ENCODE data around the gene SLC39A1.
A peak's percentile ranks its signal among the peaks of the same experiment; 100 is the strongest.

SLC39A1 gene

GRCh38 chr1:153957744-153958110 is 5.6 kb downstream of the SLC39A1 start:
- in situ Hi-C loops (cut with HindIII; ENCODE audit: low pct_ligation_motif_present, low pct_unique_long_range_greater_than_20kb, low sequenced_read_pairs): no loop called here

GRCh38 chr1:153956997-153957715 is 6.2 kb downstream of the SLC39A1 start:
- DNase-seq: no peak
- in situ Hi-C loops (cut with HindIII; ENCODE audit: low pct_ligation_motif_present, low pct_unique_long_range_greater_than_20kb, low sequenced_read_pairs): no loop called here

More at GRCh38 chr1:153957744-153958110, 5.6 kb downstream of the SLC39A1 start:
- DNase-seq: peak; percentile 28

- DNase-seq: no peak
- in situ Hi-C loops (cut with HindIII; ENCODE audit: low pct_ligation_motif_present, low pct_unique_long_range_greater_than_20kb, low sequenced_read_pairs): no loop called here
These were observed 8.5 kb downstream of the SLC39A1 start for GRCh38 chr1:153954826-153955225.

GRCh38 chr1:153953859-153954365 is 9.4 kb downstream of the SLC39A1 start:
- in situ Hi-C loops (cut with HindIII; ENCODE audit: low pct_ligation_motif_present, low pct_unique_long_range_greater_than_20kb, low sequenced_read_pairs): no loop called here
- DNase-seq: no peak

GRCh38 chr1:153951801-153952200 is 11.5 kb downstream of the SLC39A1 start:
- no peak for DNase-seq
- in situ Hi-C loops (cut with HindIII; ENCODE audit: low pct_ligation_motif_present, low pct_unique_long_range_greater_than_20kb, low sequenced_read_pairs): no loop called here

- DNase-seq: no peak
- in situ Hi-C loops (cut with HindIII; ENCODE audit: low pct_ligation_motif_present, low pct_unique_long_range_greater_than_20kb, low sequenced_read_pairs): no loop called here
These were observed 12.2 kb downstream of the SLC39A1 start for GRCh38 chr1:153951183-153951582.

- DNase-seq: peak; percentile 87
- in situ Hi-C loops (cut with HindIII; ENCODE audit: low pct_ligation_motif_present, low pct_unique_long_range_greater_than_20kb, low sequenced_read_pairs): no loop called here
These were observed 16.6 kb downstream of the SLC39A1 start, which contains the start of gene DENND4B for GRCh38 chr1:153946622-153947241. Gene DENND4B, minus strand, starts transcription at chr1:153946718. Its CDS starts 2,344 bp downstream, at chr1:153944374.

GRCh38 chr1:153945795-153946621 is 17.3 kb downstream of the SLC39A1 start:
- peak; percentile 68 for DNase-seq

GRCh38 chr1:153945131-153945794 is 18.1 kb downstream of the SLC39A1 start:
- no peak for DNase-seq
- in situ Hi-C loops (cut with HindIII; ENCODE audit: low pct_ligation_motif_present, low pct_unique_long_range_greater_than_20kb, low sequenced_read_pairs): no loop called here

More at GRCh38 chr1:153945795-153946621, 17.3 kb downstream of the SLC39A1 start:
- in situ Hi-C loops (cut with HindIII; ENCODE audit: low pct_ligation_motif_present, low pct_unique_long_range_greater_than_20kb, low sequenced_read_pairs): no loop called here

- in situ Hi-C loops (cut with HindIII; ENCODE audit: low pct_ligation_motif_present, low pct_unique_long_range_greater_than_20kb, low sequenced_read_pairs): no loop called here
These were observed 18.6 kb downstream of the SLC39A1 start for GRCh38 chr1:153944827-153945117.

GRCh38 chr1:153944005-153944826 is 19.1 kb downstream of the SLC39A1 start:
- DNase-seq: no peak
- in situ Hi-C loops (cut with HindIII; ENCODE audit: low pct_ligation_motif_present, low pct_unique_long_range_greater_than_20kb, low sequenced_read_pairs): no loop called here

More at GRCh38 chr1:153944827-153945117, 18.6 kb downstream of the SLC39A1 start:
- no peak for DNase-seq

GRCh38 chr1:153942766-153943549 is 20.4 kb downstream of the SLC39A1 start:
- DNase-seq: no peak
- in situ Hi-C loops (cut with HindIII; ENCODE audit: low pct_ligation_motif_present, low pct_unique_long_range_greater_than_20kb, low sequenced_read_pairs): no loop called here

GRCh38 chr1:153941826-153942725 is 21.3 kb downstream of the SLC39A1 start:
- in situ Hi-C loops (cut with HindIII; ENCODE audit: low pct_ligation_motif_present, low pct_unique_long_range_greater_than_20kb, low sequenced_read_pairs): no loop called here
- DNase-seq: no peak

GRCh38 chr1:153940756-153941155 is 22.6 kb downstream of the SLC39A1 start:
- in situ Hi-C loops (cut with HindIII; ENCODE audit: low pct_ligation_motif_present, low pct_unique_long_range_greater_than_20kb, low sequenced_read_pairs): no loop called here
- no peak for DNase-seq

GRCh38 chr1:153939476-153939875 is 23.9 kb downstream of the SLC39A1 start:
- in situ Hi-C loops (cut with HindIII; ENCODE audit: low pct_ligation_motif_present, low pct_unique_long_range_greater_than_20kb, low sequenced_read_pairs): no loop called here
- DNase-seq: no peak

GRCh38 chr1:153938996-153939395 is 24.3 kb downstream of the SLC39A1 start:
- in situ Hi-C loops (cut with HindIII; ENCODE audit: low pct_ligation_motif_present, low pct_unique_long_range_greater_than_20kb, low sequenced_read_pairs): no loop called here
- DNase-seq: no peak
